ENCODE measurements around the gene NUDT14. TPM values are rescaled to one million over a fixed set of nuclear protein-coding genes. Genes with fewer than 3 reads are reported as not detected.

The NUDT14 gene
- total RNA-seq, 1 donor from 2014 or later, result 5.5 TPM

GRCh38 chr14:105182296-105183020 lies 1.3 kb upstream of the NUDT14 start:
- Histone ChIP-seq H2AFZ (replicated peaks) (no peak overlapping the region), H3K79me2 (ENCODE audit: low read depth) (no peaks in the 10 kb centered on the region), H3K4me2 (no peak overlapping the region), H3K4me3 (no peak overlapping the region), H3K9me3 (ENCODE audit: low read depth) (no peaks in the 10 kb centered on the region), H3F3A (ENCODE audit: low read depth) (peaks cover 23% of the 10 kb centered on the region), H3K27ac (no peak overlapping the region), H3K27me3 (peaks cover 32% of the 10 kb centered on the region), H3K9ac (no peak overlapping the region), H3K36me3 (no peaks in the 10 kb centered on the region), H4K20me1 (ENCODE audit: low read depth) (peaks cover 28% of the 10 kb centered on the region), H3K4me1 (peaks cover 4% of the 10 kb centered on the region)
- Mint-ChIP-seq H3K27me3 (ENCODE audit: insufficient read depth, low read depth) (peaks cover 22% of the 10 kb centered on the region), H3K4me1 (peaks cover 8% of the 10 kb centered on the region), H3K36me3 (no peaks in the 10 kb centered on the region), H3K27ac (no peak overlapping the region), H3K4me3 (peak overlapping the region; percentile 82), H3K9me3 (no peaks in the 10 kb centered on the region)
- TF ChIP-seq EZH2 (IDR thresholded peaks at IDR 0.05), result no peak
- TF ChIP-seq CTCF (IDR thresholded peaks at IDR 0.05), result no peak
- TF ChIP-seq EZH2phosphoT487 (IDR thresholded peaks at IDR 0.05), result no peak
- no peak for DNase-seq (ENCODE audit: low spot score)

GRCh38 chr14:105181549-105182295 lies 610 bp upstream of the NUDT14 start:
- Histone ChIP-seq H3K27me3 (peaks cover 32% of the 10 kb centered on the region), H3K4me1 (peaks cover 4% of the 10 kb centered on the region), H3K79me2 (ENCODE audit: low read depth) (no peaks in the 10 kb centered on the region), H4K20me1 (ENCODE audit: low read depth) (peaks cover 31% of the 10 kb centered on the region), H3F3A (ENCODE audit: low read depth) (peaks cover 23% of the 10 kb centered on the region), H3K4me2 (peak overlapping the region; percentile 70), H3K4me3 (peak overlapping the region; percentile 74), H2AFZ (replicated peaks) (no peak overlapping the region), H3K36me3 (no peaks in the 10 kb centered on the region), H3K9me3 (ENCODE audit: low read depth) (no peaks in the 10 kb centered on the region), H3K27ac (no peak overlapping the region), H3K9ac (no peak overlapping the region)
- Mint-ChIP-seq H3K4me3 (peak overlapping the region; percentile 82), H3K27me3 (ENCODE audit: insufficient read depth, low read depth) (peaks cover 22% of the 10 kb centered on the region), H3K36me3 (no peaks in the 10 kb centered on the region), H3K9me3 (no peaks in the 10 kb centered on the region), H3K27ac (no peak overlapping the region), H3K4me1 (peaks cover 8% of the 10 kb centered on the region)
- no peak for DNase-seq (ENCODE audit: low spot score)
- TF ChIP-seq EZH2phosphoT487 (IDR thresholded peaks at IDR 0.05) (no peak), CTCF (IDR thresholded peaks at IDR 0.05) (no peak), EZH2 (IDR thresholded peaks at IDR 0.05) (no peak)

- Histone ChIP-seq H3K4me1 (peaks cover 4% of the 10 kb centered on the region), H3F3A (ENCODE audit: low read depth) (peaks cover 23% of the 10 kb centered on the region), H3K4me3 (no peak overlapping the region), H3K9ac (no peak overlapping the region), H3K27ac (no peak overlapping the region), H3K79me2 (ENCODE audit: low read depth) (no peaks in the 10 kb centered on the region), H4K20me1 (ENCODE audit: low read depth) (peaks cover 31% of the 10 kb centered on the region), H3K4me2 (no peak overlapping the region), H3K36me3 (no peaks in the 10 kb centered on the region), H3K9me3 (ENCODE audit: low read depth) (no peaks in the 10 kb centered on the region), H3K27me3 (peaks cover 32% of the 10 kb centered on the region), H2AFZ (replicated peaks) (no peak overlapping the region)
- DNase-seq (ENCODE audit: low spot score), result no peak
- no peak overlapping the region for H3K4me3 Mint-ChIP-seq
- no peaks in the 10 kb centered on the region for H3K9me3 Mint-ChIP-seq
- no peak for TF ChIP-seq EZH2phosphoT487 (IDR thresholded peaks at IDR 0.05)
- H3K4me1 Mint-ChIP-seq, result peaks cover 8% of the 10 kb centered on the region
- no peak overlapping the region for H3K27ac Mint-ChIP-seq
- H3K27me3 Mint-ChIP-seq (ENCODE audit: insufficient read depth, low read depth), result peaks cover 20% of the 10 kb centered on the region
- no peaks in the 10 kb centered on the region for H3K36me3 Mint-ChIP-seq
These were observed 1.9 kb downstream of the NUDT14 start for GRCh38 chr14:105179191-105179590.

- peaks cover 19% of the 10 kb centered on the region for H3K27me3 Mint-ChIP-seq (ENCODE audit: insufficient read depth, low read depth)
- H3K27ac Mint-ChIP-seq, result no peak overlapping the region
- Histone ChIP-seq H3K36me3 (no peaks in the 10 kb centered on the region), H3K27me3 (peaks cover 32% of the 10 kb centered on the region), H3K4me1 (peaks cover 4% of the 10 kb centered on the region), H3K9ac (no peak overlapping the region), H3K79me2 (ENCODE audit: low read depth) (no peaks in the 10 kb centered on the region), H4K20me1 (ENCODE audit: low read depth) (peaks cover 33% of the 10 kb centered on the region), H3K4me2 (no peak overlapping the region), H3K9me3 (ENCODE audit: low read depth) (no peaks in the 10 kb centered on the region), H3K4me3 (no peak overlapping the region), H2AFZ (replicated peaks) (no peak overlapping the region), H3K27ac (no peak overlapping the region), H3F3A (ENCODE audit: low read depth) (peaks cover 23% of the 10 kb centered on the region)
- H3K4me1 Mint-ChIP-seq, result peaks cover 8% of the 10 kb centered on the region
- no peaks in the 10 kb centered on the region for H3K36me3 Mint-ChIP-seq
- no peaks in the 10 kb centered on the region for H3K9me3 Mint-ChIP-seq
- no peak overlapping the region for H3K4me3 Mint-ChIP-seq
- no peak for DNase-seq (ENCODE audit: low spot score)
- no peak for TF ChIP-seq EZH2 (IDR thresholded peaks at IDR 0.05)
These were observed 2.3 kb downstream of the NUDT14 start for GRCh38 chr14:105178868-105179140.
